Common myeloid progenitor, CD34-positive (primary cell): ENCODE data around the gene FTCD.

Experiments used
- CTCF ChIA-PET: fragments of 350-600 bp; sonication (Branson Sonifier 250); formaldehyde crosslinking; loops from one replicate; lab custom pipeline; 2021; ENCODE audit warnings: antibody characterized with exemption; lab: Charles Lee
- POLR2A ChIA-PET: fragments of 350-600 bp; sonication (Branson Sonifier 250); formaldehyde crosslinking; loops from one replicate; lab custom pipeline; 2021; ENCODE audit warnings: antibody characterized with exemption; lab: Charles Lee
- DNase-seq, 3 donors: peaks; one replicate each; pipeline versions ENCODE4 v3.0.0 to v3.0.0-alpha.2; 2013
- H3K27ac ChIP-seq, 2 experiments: 1 replicate in 1 of 2; 2 replicates in 1 of 2; pipeline ENCODE4 v1.7.0; 2013; ENCODE audit warnings: inconsistent platforms in 2 of 2, low read length in 2 of 2, mild to moderate bottlenecking in 2 of 2, low read depth in 1 of 2, moderate library complexity in 1 of 2; ENCODE audit not compliant: severe bottlenecking in 2 of 2, insufficient read depth in 1 of 2, poor library complexity in 1 of 2
- H3K27me3 ChIP-seq, 5 experiments: replicated peaks in 2 of 5; 1 replicate in 3 of 5; 2 replicates in 2 of 5; pipeline versions ENCODE4 v1.6.1 to v1.7.0; 2013; ENCODE audit warnings: low read length in 4 of 5, mild to moderate bottlenecking in 2 of 5, moderate library complexity in 2 of 5, inconsistent platforms in 1 of 5; ENCODE audit not compliant: insufficient read depth in 5 of 5, control insufficient read depth in 4 of 5
- H3K36me3 ChIP-seq, 4 experiments: 1 replicate in 2 of 4; 2 replicates in 2 of 4; pipeline versions ENCODE4 v1.6.1 to v1.7.0; 2013; ENCODE audit warnings: low read length in 3 of 4, control low read depth in 1 of 4, mild to moderate bottlenecking in 1 of 4; ENCODE audit not compliant: control insufficient read depth in 4 of 4, insufficient read depth in 4 of 4
- H3K4me1 ChIP-seq, 4 experiments: 1 replicate in 3 of 4; 2 replicates in 1 of 4; pipeline versions ENCODE4 v1.6.1 to v1.7.1; 2013; ENCODE audit warnings: low read length in 3 of 4, mild to moderate bottlenecking in 3 of 4, control low read depth in 1 of 4, inconsistent platforms in 1 of 4, moderate library complexity in 1 of 4; ENCODE audit not compliant: control insufficient read depth in 4 of 4, insufficient read depth in 4 of 4; ENCODE audit errors: control extremely low read depth in 1 of 4
- H3K4me3 ChIP-seq, 7 experiments: 1 replicate in 4 of 7; 2 replicates in 3 of 7; pipeline versions ENCODE4 v1.5.1 to v1.7.0; 2013; ENCODE audit warnings: mild to moderate bottlenecking in 7 of 7, low read length in 6 of 7, moderate library complexity in 6 of 7, inconsistent platforms in 2 of 7, low read depth in 2 of 7, control low read depth in 1 of 7; ENCODE audit not compliant: insufficient read depth in 4 of 7, control insufficient read depth in 1 of 7; ENCODE audit errors: extremely low read depth in 1 of 7
- H3K9me3 ChIP-seq, 5 experiments: 1 replicate in 4 of 5; 2 replicates in 1 of 5; pipeline versions ENCODE4 v1.6.1 to v1.7.1; 2013; ENCODE audit warnings: low read length in 4 of 5, mild to moderate bottlenecking in 2 of 5, inconsistent platforms in 1 of 5, low read depth in 1 of 5, moderate library complexity in 1 of 5; ENCODE audit not compliant: control insufficient read depth in 4 of 5, insufficient read depth in 2 of 5; ENCODE audit errors: control extremely low read depth in 1 of 5
- WGBS: methylation state at CpG from one replicate; pipeline ENCODE4 v1.1.5; 2013; ENCODE audit not compliant: insufficient coverage; 5-methylcytosine and 5-hydroxymethylcytosine counted together

FTCD gene

DNA sequence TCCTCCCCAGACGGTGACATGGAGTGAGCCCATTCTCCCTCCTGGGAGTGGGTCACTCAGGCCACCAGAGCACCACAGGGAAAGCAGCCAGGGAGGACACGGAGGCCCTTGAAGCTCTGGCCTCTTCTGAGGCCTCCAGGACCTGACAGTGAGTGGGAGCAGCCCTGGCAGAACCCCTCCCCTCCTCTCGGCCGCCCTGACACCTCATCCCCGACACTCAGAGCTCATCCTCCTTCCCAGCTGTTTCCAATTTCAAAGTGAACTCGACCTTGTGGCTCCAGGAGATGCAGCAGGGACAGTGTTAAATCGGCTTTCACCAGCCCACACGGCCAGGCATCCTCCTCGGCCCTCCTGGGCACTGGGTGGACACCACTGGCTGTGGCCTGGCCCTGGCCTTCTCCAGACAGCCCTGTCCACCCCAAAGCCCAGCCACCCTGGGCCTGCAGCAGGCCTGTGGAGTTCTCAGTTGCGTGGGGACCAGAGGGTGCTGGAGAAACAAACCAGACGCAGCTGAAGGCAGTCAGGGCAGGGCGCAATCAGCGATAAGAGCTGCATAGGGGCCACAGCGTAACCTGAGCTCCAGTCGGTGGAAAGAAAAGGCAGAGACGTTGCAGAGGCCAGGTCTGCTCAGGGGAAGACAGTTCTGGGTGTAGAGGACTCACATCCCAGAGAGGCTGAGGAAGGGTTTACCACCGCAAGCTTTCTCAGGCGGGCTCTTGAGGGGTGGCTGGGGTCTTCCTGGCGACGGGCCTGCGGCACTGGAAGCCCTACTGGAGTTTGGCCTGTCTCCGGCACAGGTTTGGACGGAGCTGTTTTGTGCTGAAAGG is 27.1 kb downstream of the FTCD start:
- Histone ChIP-seq H3K4me3 (no peak overlapping the region), H3K27ac (no peak overlapping the region), H3K9me3 (no peaks in the 10 kb centered on the region), H3K36me3 (no peaks in the 10 kb centered on the region), H3K4me1 (no peaks in the 10 kb centered on the region), H3K27me3 (no peaks in the 10 kb centered on the region)
- ChIA-PET POLR2A (no interaction called here), CTCF (interaction anchor here (1.0 to 1.4 kb wide), 2 partner anchors 15 to 18 kb away, joined by 3 read pairs; no protein-coding TSS in a partner anchor)
- 95% methylated on average over 21 of the region's 23 CpGs for WGBS
- no peak for DNase-seq

DNA sequence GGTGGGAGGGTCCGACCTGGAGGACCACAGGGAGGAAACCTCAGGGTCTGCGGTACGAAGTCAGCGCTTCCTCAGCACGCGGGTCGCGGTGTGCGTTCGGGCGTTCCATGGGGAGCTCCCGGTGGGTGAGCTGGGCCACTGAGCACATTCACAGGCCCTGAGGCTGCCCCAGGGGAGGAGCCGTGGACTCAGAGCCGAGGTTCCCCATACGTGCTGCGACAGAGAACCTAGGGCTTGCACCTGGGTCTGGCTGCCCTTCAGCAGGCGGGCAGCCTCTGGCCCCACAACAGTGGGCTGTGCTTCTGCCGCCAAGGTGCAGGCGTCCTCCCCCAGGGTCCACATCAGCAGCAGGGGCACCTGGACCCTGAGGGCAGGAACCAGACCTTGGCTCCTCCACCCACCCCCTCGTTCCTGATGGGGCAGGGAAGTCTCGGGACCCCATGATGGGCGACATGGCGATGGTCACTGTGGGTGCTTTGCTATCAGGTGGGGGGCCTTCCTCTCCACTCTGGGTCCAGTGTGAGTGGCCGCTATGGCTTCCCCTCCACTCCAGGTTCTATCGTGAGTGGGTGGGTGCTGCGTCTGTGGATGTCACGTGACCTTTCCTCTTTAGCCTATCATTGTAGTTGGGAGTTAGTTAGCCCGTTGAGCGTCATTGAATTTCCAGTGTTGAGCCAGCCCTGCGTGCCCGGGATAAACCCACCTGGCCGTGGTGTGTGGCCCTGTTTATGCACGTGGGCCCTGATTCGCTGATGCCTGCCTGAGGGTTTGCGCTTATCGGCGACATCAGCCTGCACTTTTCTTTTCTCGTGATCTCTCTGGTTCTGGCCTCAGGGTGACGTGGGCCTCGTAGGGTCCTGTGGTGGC is 27.9 kb downstream of the FTCD start:
- H3K27ac ChIP-seq: no peak overlapping the region
- no peak overlapping the region for H3K4me3 ChIP-seq
- CTCF ChIA-PET: interaction anchor here (1.4 kb wide), 1 partner anchor 17 kb away, joined by 3 read pairs; no protein-coding TSS in a partner anchor
- no peaks in the 10 kb centered on the region for H3K9me3 ChIP-seq
- no peaks in the 10 kb centered on the region for H3K27me3 ChIP-seq
- H3K4me1 ChIP-seq: no peaks in the 10 kb centered on the region
- no peaks in the 10 kb centered on the region for H3K36me3 ChIP-seq
- POLR2A ChIA-PET: no interaction called here
- no peak for DNase-seq
- 91% methylated on average over 37 of the region's 40 CpGs for WGBS

- H3K9me3 ChIP-seq: no peaks in the 10 kb centered on the region
- H3K4me1 ChIP-seq: no peaks in the 10 kb centered on the region
- DNase-seq: no peak
- POLR2A ChIA-PET: no interaction called here
- no peaks in the 10 kb centered on the region for H3K27me3 ChIP-seq
- 97% methylated on average over 31 of the region's 32 CpGs for WGBS
- no peak overlapping the region for H3K27ac ChIP-seq
- CTCF ChIA-PET: no interaction called here
- H3K36me3 ChIP-seq: no peaks in the 10 kb centered on the region
- H3K4me3 ChIP-seq: no peak overlapping the region
Observed at GRCh38 chr21:46126309-46127238, 28.8 kb downstream of the FTCD start.

GRCh38 chr21:46125846-46126301 is 29.5 kb downstream of the FTCD start:
- WGBS: 97% methylated on average over 47 of the region's 47 CpGs
- no peak for DNase-seq
- no peaks in the 10 kb centered on the region for H3K27me3 ChIP-seq
- no peaks in the 10 kb centered on the region for H3K9me3 ChIP-seq
- no peak overlapping the region for H3K4me3 ChIP-seq
- no peaks in the 10 kb centered on the region for H3K4me1 ChIP-seq
- no peaks in the 10 kb centered on the region for H3K36me3 ChIP-seq
- POLR2A ChIA-PET: no interaction called here
- CTCF ChIA-PET: no interaction called here
- H3K27ac ChIP-seq: no peak overlapping the region

GRCh38 chr21:46124926-46125845 is 30.2 kb downstream of the FTCD start:
- CTCF ChIA-PET: no interaction called here
- POLR2A ChIA-PET: no interaction called here
- Histone ChIP-seq H3K36me3 (no peaks in the 10 kb centered on the region), H3K4me3 (no peak overlapping the region), H3K27me3 (no peaks in the 10 kb centered on the region), H3K27ac (no peak overlapping the region), H3K9me3 (no peaks in the 10 kb centered on the region), H3K4me1 (no peaks in the 10 kb centered on the region)
- DNase-seq: no peak
- 96% methylated on average over 45 of the region's 49 CpGs for WGBS
